ENCODE measurements around the gene VILL.

DNA sequence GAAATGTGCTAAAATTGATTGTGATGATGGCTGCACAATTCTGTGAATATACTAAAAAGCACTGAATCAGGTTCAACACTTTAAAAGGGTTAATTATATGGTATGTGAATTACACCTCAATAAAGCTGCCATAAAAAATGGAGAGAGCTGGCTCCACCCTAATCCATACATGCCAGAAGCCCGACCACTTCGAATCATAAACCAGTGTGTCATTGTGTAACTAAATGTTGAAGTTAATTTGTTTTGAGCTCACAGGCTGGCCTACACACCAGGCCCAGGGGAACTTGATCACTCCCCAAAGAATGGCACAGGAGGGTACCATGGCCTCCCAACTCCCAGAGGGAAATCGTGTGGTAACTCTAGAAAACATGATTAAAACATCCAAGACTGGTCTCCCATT, 24.9 kb downstream of the VILL start:
- no peak for TF ChIP-seq TCF12 (IDR thresholded peaks at IDR 0.05; ENCODE audit: low read depth)
- TF ChIP-seq TAF1 (IDR thresholded peaks at IDR 0.05; ENCODE audit: low read depth), result no peak
- TF ChIP-seq CEBPB (IDR thresholded peaks at IDR 0.05), result no peak
- no peak for TF ChIP-seq EGR1 (IDR thresholded peaks at IDR 0.05)
- TF ChIP-seq, protein P1, sequence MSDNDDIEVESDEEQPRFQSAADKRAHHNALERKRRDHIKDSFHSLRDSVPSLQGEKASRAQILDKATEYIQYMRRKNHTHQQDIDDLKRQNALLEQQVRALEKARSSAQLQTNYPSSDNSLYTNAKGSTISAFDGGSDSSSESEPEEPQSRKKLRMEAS (IDR thresholded peaks at IDR 0.05), result no peak
- no peak for TF ChIP-seq EP300 (IDR thresholded peaks at IDR 0.05; ENCODE audit: borderline replicate concordance)
- TF ChIP-seq, protein P2, sequence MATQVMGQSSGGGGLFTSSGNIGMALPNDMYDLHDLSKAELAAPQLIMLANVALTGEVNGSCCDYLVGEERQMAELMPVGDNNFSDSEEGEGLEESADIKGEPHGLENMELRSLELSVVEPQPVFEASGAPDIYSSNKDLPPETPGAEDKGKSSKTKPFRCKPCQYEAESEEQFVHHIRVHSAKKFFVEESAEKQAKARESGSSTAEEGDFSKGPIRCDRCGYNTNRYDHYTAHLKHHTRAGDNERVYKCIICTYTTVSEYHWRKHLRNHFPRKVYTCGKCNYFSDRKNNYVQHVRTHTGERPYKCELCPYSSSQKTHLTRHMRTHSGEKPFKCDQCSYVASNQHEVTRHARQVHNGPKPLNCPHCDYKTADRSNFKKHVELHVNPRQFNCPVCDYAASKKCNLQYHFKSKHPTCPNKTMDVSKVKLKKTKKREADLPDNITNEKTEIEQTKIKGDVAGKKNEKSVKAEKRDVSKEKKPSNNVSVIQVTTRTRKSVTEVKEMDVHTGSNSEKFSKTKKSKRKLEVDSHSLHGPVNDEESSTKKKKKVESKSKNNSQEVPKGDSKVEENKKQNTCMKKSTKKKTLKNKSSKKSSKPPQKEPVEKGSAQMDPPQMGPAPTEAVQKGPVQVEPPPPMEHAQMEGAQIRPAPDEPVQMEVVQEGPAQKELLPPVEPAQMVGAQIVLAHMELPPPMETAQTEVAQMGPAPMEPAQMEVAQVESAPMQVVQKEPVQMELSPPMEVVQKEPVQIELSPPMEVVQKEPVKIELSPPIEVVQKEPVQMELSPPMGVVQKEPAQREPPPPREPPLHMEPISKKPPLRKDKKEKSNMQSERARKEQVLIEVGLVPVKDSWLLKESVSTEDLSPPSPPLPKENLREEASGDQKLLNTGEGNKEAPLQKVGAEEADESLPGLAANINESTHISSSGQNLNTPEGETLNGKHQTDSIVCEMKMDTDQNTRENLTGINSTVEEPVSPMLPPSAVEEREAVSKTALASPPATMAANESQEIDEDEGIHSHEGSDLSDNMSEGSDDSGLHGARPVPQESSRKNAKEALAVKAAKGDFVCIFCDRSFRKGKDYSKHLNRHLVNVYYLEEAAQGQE (IDR thresholded peaks at IDR 0.05; ENCODE audit: low read depth), result no peak
- TF ChIP-seq NFIC (IDR thresholded peaks at IDR 0.05), result no peak
- TF ChIP-seq ZBTB7A (IDR thresholded peaks at IDR 0.05; ENCODE audit: low read depth), result no peak
- TF ChIP-seq RAD21 (IDR thresholded peaks at IDR 0.05; ENCODE audit: low read depth), result no peak
